ENCODE data around the gene SLC26A1.

DNA sequence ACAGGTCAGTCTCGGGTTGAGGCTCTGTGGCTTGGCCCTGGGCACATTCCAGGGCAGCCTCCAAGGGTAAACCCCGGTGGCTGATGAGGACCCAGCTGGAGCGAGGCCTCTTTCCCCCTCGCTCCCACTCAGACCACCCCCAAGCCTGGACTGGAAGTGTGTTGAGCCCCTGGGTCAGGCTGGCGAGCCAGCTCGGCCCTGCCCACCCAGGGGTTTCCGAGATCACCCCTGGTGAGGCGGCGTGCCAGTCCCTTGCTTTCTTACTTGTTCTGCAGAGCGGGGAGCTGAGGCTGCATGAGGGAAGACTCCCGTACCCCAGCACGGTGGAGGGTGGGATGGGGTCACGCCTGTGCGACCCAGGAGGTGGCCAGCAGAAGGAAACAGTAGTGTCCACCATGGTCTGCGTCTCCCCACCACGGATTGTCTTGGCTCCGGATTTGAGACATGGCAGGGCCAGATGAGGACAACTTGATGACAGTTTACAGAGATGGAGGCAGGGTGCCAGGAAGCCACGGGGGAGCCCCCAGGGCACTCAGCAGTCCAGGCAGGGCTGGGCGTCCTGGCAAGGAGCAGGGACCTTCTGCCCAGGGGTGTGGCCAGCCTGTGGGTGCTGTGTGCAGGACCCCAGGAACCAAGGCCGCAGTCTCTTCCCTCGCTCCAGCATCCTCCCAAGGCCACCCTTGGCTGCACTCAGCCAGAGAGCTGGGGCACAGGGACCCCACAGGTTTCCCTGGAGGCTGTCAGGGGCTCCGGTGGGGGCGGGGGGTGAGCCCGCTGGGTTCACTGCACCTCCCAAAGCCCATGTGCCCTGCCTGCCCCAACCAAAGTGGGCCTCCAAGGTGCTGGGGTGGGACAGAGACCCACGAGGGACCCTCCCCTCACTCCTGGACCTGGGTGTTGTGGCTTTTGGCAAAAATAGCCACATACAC is 11.6 kb upstream of the SLC26A1 start:
- TF ChIP-seq, protein P1, sequence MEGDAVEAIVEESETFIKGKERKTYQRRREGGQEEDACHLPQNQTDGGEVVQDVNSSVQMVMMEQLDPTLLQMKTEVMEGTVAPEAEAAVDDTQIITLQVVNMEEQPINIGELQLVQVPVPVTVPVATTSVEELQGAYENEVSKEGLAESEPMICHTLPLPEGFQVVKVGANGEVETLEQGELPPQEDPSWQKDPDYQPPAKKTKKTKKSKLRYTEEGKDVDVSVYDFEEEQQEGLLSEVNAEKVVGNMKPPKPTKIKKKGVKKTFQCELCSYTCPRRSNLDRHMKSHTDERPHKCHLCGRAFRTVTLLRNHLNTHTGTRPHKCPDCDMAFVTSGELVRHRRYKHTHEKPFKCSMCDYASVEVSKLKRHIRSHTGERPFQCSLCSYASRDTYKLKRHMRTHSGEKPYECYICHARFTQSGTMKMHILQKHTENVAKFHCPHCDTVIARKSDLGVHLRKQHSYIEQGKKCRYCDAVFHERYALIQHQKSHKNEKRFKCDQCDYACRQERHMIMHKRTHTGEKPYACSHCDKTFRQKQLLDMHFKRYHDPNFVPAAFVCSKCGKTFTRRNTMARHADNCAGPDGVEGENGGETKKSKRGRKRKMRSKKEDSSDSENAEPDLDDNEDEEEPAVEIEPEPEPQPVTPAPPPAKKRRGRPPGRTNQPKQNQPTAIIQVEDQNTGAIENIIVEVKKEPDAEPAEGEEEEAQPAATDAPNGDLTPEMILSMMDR (IDR thresholded peaks at IDR 0.05) = no peak
- no peak for TF ChIP-seq POLR2A (IDR thresholded peaks at IDR 0.05)

Measured in body of pancreas (tissue), 4 donors.